HCT116 (cell line): Measurements from ENCODE around the gene PLCG2. TPM values are rescaled to one million over a fixed set of nuclear protein-coding genes. Genes with fewer than 3 reads are reported as not detected.

Experiments used
- ATAC-seq: fragments of 200-7000 bp; cut with Tn5 transposase; 2 replicates; pipeline ENCODE4 v1.9.1; 2020; ENCODE audit warnings: mild to moderate bottlenecking, moderate library complexity
- BruUV-seq: library from RNA; stranded (reverse); fragments of 400-500 nt; replicated peaks from 2 replicates; lab custom pipeline; 2021; lab: Mats Ljungman, UMichigan
- CTCF ChIA-PET: fragments of 300-600 bp; sonication (Branson Sonifier 250); formaldehyde crosslinking; loops from one replicate; lab custom pipeline; 2021; ENCODE audit warnings: antibody characterized with exemption; lab: Charles Lee
- POLR2A ChIA-PET: fragments of 300-600, 350-600 bp; sonication (Branson Sonifier 250); formaldehyde crosslinking; loops from one replicate; lab custom pipeline; 2021; ENCODE audit warnings: antibody characterized with exemption; lab: Charles Lee
- RAD21 ChIA-PET, 2 experiments: fragments of 300-600 bp; sonication (Branson Sonifier 250); formaldehyde crosslinking; loops; one replicate each; lab custom pipeline; 2023; ENCODE audit warnings: low total read pairs in 2 of 2; ENCODE audit not compliant: uncharacterized antibody in 2 of 2, unreplicated experiment in 2 of 2, low non-redundant PET in 1 of 2; lab: Charles Lee
- DNase-seq: peaks from one replicate; pipeline ENCODE4 v3.0.0-alpha.2; 2010; ENCODE audit warnings: low read depth, low spot score
- H2AFZ ChIP-seq: fragments of 200-600 bp; shearing (Covaris generic), sonication (generic); 2 replicates; pipeline ENCODE4 v1.6.1; 2017; ENCODE audit warnings: low read depth, mixed run types, mixed read lengths, antibody characterized with exemption, low read length; ENCODE audit not compliant: poor library complexity, severe bottlenecking
- H3K27ac ChIP-seq: 2 replicates; pipeline ENCODE4 v1.5.1; 2012; ENCODE audit warnings: low read depth, low read length
- H3K27me3 ChIP-seq: fragments of 200-600 bp; sonication (generic); 2 replicates; pipeline ENCODE4 v1.6.1; 2016; ENCODE audit warnings: mixed run types, low read length, mixed read lengths; ENCODE audit not compliant: insufficient read depth
- H3K36me3 ChIP-seq, 2 experiments: fragments of 200-500 bp in 1 of 2; fragments of 200-600 bp in 1 of 2; sonication (Bioruptor generic) in 1 of 2; sonication (generic) in 1 of 2; 2 replicates each; pipeline versions ENCODE4 v1.5.1 to v1.6.1; 2014 to 2016; ENCODE audit warnings: low read length in 2 of 2, inconsistent platforms in 1 of 2, mixed read lengths in 1 of 2, mixed run types in 1 of 2; ENCODE audit not compliant: insufficient read depth in 2 of 2, control insufficient read depth in 1 of 2
- H3K4me1 ChIP-seq, 2 experiments: fragments of 200-600 bp in 1 of 2; sonication (generic) in 1 of 2; 2 replicates each; pipeline versions ENCODE4 v1.5.1 to v1.6.1; 2012 to 2017; ENCODE audit warnings: low read length in 2 of 2, inconsistent platforms in 1 of 2, mild to moderate bottlenecking in 1 of 2, mixed read lengths in 1 of 2, mixed run types in 1 of 2, moderate library complexity in 1 of 2; ENCODE audit not compliant: insufficient read depth in 2 of 2, control insufficient read depth in 1 of 2
- H3K4me2 ChIP-seq: fragments of 200-600 bp; sonication (generic); 2 replicates; pipeline ENCODE4 v1.6.1; 2017; ENCODE audit warnings: mixed run types, low read length, mixed read lengths
- H3K4me3 ChIP-seq, 2 experiments: fragments of 200-600 bp in 1 of 2; sonication (generic) in 1 of 2; replicated peaks in 1 of 2; 2 replicates each; pipeline ENCODE4 v1.5.1; 2011 to 2016; ENCODE audit warnings: low read length in 2 of 2, control low read depth in 1 of 2, low read depth in 1 of 2, mild to moderate bottlenecking in 1 of 2, mixed read lengths in 1 of 2, mixed run types in 1 of 2
- H3K79me2 ChIP-seq: fragments of 200-600 bp; sonication (generic); 2 replicates; pipeline ENCODE4 v1.6.1; 2017; ENCODE audit warnings: mild to moderate bottlenecking, mixed run types, low read length, moderate library complexity, mixed read lengths; ENCODE audit not compliant: insufficient read depth
- H3K9ac ChIP-seq: fragments of 200-600 bp; sonication (generic); 2 replicates; pipeline ENCODE4 v1.6.1; 2016; ENCODE audit warnings: low read length, mixed read lengths
- H3K9me2 ChIP-seq: fragments of 200-600 bp; sonication (generic), shearing (Covaris generic); 2 replicates; pipeline ENCODE4 v1.6.1; 2017; ENCODE audit warnings: mixed run types, mild to moderate bottlenecking, moderate library complexity; ENCODE audit not compliant: insufficient read depth
- H3K9me3 ChIP-seq, 2 experiments: fragments of 200-500 bp in 1 of 2; fragments of 200-600 bp in 1 of 2; sonication (Bioruptor generic) in 1 of 2; sonication (generic) in 1 of 2; 2 replicates each; pipeline ENCODE4 v1.6.1; 2014 to 2017; ENCODE audit warnings: low read length in 2 of 2, mixed read lengths in 2 of 2, inconsistent platforms in 1 of 2, low read depth in 1 of 2, mild to moderate bottlenecking in 1 of 2, mixed run types in 1 of 2, moderate library complexity in 1 of 2; ENCODE audit not compliant: control insufficient read depth in 1 of 2, insufficient read depth in 1 of 2
- H4K20me1 ChIP-seq: fragments of 200-600 bp; sonication (generic), shearing (Covaris generic); 2 replicates; pipeline ENCODE4 v1.6.1; 2017; ENCODE audit warnings: mixed run types, mild to moderate bottlenecking, moderate library complexity; ENCODE audit not compliant: insufficient read depth
- ATF3 ChIP-seq: IDR thresholded peaks from 2 replicates; pipeline ENCODE4 v1.6.1; 2012
- CBX3 ChIP-seq: IDR thresholded peaks from 2 replicates; pipeline ENCODE4 v1.6.1; 2012; ENCODE audit warnings: low read depth
- CEBPB ChIP-seq: IDR thresholded peaks from 2 replicates; pipeline ENCODE4 v1.6.1; 2012; ENCODE audit warnings: low read depth
- EZH2 ChIP-seq: fragments of 200-600 bp; sonication (generic); IDR thresholded peaks from 2 replicates; pipeline ENCODE4 v1.6.1; 2017; ENCODE audit warnings: antibody characterized with exemption, mixed run types
- EZH2phosphoT487 ChIP-seq: fragments of 200-600 bp; IDR thresholded peaks from 2 replicates; pipeline ENCODE4 v1.6.1; 2018; ENCODE audit warnings: antibody characterized with exemption, borderline replicate concordance
- FOSL1 ChIP-seq: IDR thresholded peaks from 2 replicates; pipeline ENCODE4 v1.6.1; 2012; ENCODE audit warnings: low read depth
- JUND ChIP-seq: IDR thresholded peaks from 2 replicates; pipeline ENCODE4 v1.6.1; 2012
- SIN3A ChIP-seq: IDR thresholded peaks from 2 replicates; pipeline ENCODE4 v1.6.1; 2012; ENCODE audit warnings: low read depth
- SP1 ChIP-seq: IDR thresholded peaks from 2 replicates; pipeline ENCODE4 v1.6.1; 2012; ENCODE audit warnings: low read depth
- TCF7L2 ChIP-seq: IDR thresholded peaks from 2 replicates; pipeline ENCODE4 v1.7.0; 2011; ENCODE audit warnings: borderline replicate concordance, inconsistent platforms; ENCODE audit not compliant: insufficient read depth, insufficient read length; ENCODE audit errors: extremely low read depth
- YY1 ChIP-seq: IDR thresholded peaks from 2 replicates; pipeline ENCODE4 v1.6.1; 2011; ENCODE audit warnings: low read length, low read depth, moderate library complexity, mild to moderate bottlenecking; ENCODE audit not compliant: insufficient replicate concordance; ENCODE audit errors: extremely low read depth
- ZFX ChIP-seq: fragments of 450-650 bp; IDR thresholded peaks from 2 replicates; pipeline ENCODE4 v1.6.1; 2017
- ZNF274 ChIP-seq: fragments of 200-500 bp; sonication (Bioruptor generic); IDR thresholded peaks from 2 replicates; pipeline ENCODE4 v1.6.1; 2014; ENCODE audit warnings: mild to moderate bottlenecking, low read depth, low read length, inconsistent platforms
- intact Hi-C: fragments of 100-400 bp; cut with micrococcal nuclease; formaldehyde crosslinking; loops from 2 replicates; pipeline ENCODE4 v1.10.0; 2022
- total RNA-seq: library from RNA; stranded (reverse); gene quantifications from one replicate; pipeline ENCODE4 v1.2.1, GENCODE V29; 2021; ENCODE audit not compliant: unreplicated experiment
- TF ChIP-seq, protein P1 (sequence below): IDR thresholded peaks from 2 replicates; pipeline ENCODE4 v1.6.1; 2011; ENCODE audit warnings: mild to moderate bottlenecking, low read length, moderate library complexity; ENCODE audit not compliant: insufficient replicate concordance; ENCODE audit errors: extremely low read depth
- TF ChIP-seq, protein P2 (sequence below): IDR thresholded peaks from 2 replicates; pipeline ENCODE4 v1.6.1; 2012

Gene PLCG2
- total RNA-seq, 1 experiment from 2014 or later: 31.2 TPM

GRCh38 chr16:81880816-81881215 lies 101.7 kb downstream of the PLCG2 start (continued):
- TF ChIP-seq, protein P1, sequence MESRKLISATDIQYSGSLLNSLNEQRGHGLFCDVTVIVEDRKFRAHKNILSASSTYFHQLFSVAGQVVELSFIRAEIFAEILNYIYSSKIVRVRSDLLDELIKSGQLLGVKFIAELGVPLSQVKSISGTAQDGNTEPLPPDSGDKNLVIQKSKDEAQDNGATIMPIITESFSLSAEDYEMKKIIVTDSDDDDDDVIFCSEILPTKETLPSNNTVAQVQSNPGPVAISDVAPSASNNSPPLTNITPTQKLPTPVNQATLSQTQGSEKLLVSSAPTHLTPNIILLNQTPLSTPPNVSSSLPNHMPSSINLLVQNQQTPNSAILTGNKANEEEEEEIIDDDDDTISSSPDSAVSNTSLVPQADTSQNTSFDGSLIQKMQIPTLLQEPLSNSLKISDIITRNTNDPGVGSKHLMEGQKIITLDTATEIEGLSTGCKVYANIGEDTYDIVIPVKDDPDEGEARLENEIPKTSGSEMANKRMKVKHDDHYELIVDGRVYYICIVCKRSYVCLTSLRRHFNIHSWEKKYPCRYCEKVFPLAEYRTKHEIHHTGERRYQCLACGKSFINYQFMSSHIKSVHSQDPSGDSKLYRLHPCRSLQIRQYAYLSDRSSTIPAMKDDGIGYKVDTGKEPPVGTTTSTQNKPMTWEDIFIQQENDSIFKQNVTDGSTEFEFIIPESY: no peak

DNA sequence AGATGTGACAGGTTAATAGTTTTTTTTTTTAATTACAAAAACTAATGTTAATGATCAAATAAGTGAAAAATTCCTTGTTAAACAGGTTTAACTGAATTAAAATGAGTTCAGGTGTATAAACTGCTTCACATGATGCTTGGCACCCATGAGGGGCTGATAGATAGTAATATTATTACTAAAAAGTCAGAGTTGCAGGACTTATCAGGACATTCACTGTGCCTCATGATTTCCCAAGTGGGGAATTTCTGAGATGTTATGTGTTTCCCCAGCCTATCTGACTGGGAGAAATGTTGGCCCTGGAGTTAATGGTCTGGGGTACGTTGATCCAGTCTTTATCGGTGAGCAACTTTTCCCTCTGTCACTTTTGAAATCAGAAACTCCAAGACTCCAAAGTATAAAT lies 102.1 kb downstream of the PLCG2 start:
- POLR2A ChIA-PET: interaction anchor here (0.6 kb wide), 1 partner anchor 126 kb away, joined by 3 read pairs; no protein-coding TSS in a partner anchor
- H3K36me3 ChIP-seq: no peaks in the 10 kb centered on the region
- CTCF ChIA-PET: interaction anchor here (0.6 kb wide), 1 partner anchor 626 kb away, joined by 3 read pairs; no protein-coding TSS in a partner anchor
- H3K9me2 ChIP-seq: no peaks in the 10 kb centered on the region
- no TSS peak for BruUV-seq
- no peak overlapping the region for H3K9ac ChIP-seq
- RAD21 ChIA-PET: no interaction called here
- no peaks in the 10 kb centered on the region for H3K9me3 ChIP-seq
- no peak for ATAC-seq
- H2AFZ ChIP-seq: no peak overlapping the region
- TF ChIP-seq EZH2phosphoT487 (no peak), SIN3A (no peak), CBX3 (no peak), TCF7L2 (no peak), ATF3 (no peak), ZNF274 (no peak), FOSL1 (no peak), ZFX (no peak), CEBPB (no peak), JUND (no peak), SP1 (no peak), YY1 (no peak), EZH2 (no peak)
- TF ChIP-seq, protein P2, sequence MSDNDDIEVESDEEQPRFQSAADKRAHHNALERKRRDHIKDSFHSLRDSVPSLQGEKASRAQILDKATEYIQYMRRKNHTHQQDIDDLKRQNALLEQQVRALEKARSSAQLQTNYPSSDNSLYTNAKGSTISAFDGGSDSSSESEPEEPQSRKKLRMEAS: no peak
- TF ChIP-seq, protein P1: no peak
- H3K4me1 ChIP-seq: no peaks in the 10 kb centered on the region
- intact Hi-C loops: no loop called here
- no peak overlapping the region for H3K27ac ChIP-seq
- H3K4me2 ChIP-seq: no peak overlapping the region
- H3K79me2 ChIP-seq: no peaks in the 10 kb centered on the region
- no peaks in the 10 kb centered on the region for H4K20me1 ChIP-seq
- DNase-seq: no peak
- no peak overlapping the region for H3K4me3 ChIP-seq
- H3K27me3 ChIP-seq: no peaks in the 10 kb centered on the region
